Tibial nerve (tissue), 4 donors: ENCODE measurements around the gene TXNDC2. TPM values are rescaled to one million over a fixed set of nuclear protein-coding genes. Genes with fewer than 3 reads are reported as not detected.

Source experiments
- DNase-seq, 2 donors: peaks; one replicate each; pipeline ENCODE4 v3.0.0-alpha.2; 2019; ENCODE audit warnings: low spot score in 2 of 2
- H3K27ac ChIP-seq, 4 donors: fragments of 200-600 bp; sonication (generic) in 3 of 4; one replicate each; pipeline ENCODE4 v1.5.1; 2017 to 2019; ENCODE audit warnings: mild to moderate bottlenecking in 1 of 4
- H3K27me3 ChIP-seq, 2 donors: fragments of 200-600 bp; sonication (generic) in 1 of 2; one replicate each; pipeline versions ENCODE4 v1.5.1 to v1.6.0; 2017 to 2019
- H3K36me3 ChIP-seq, 3 donors: fragments of 200-600 bp; sonication (generic); one replicate each; pipeline ENCODE4 v1.5.1; 2018 to 2019
- H3K4me1 ChIP-seq, 4 donors: fragments of 200-600 bp; sonication (generic) in 3 of 4; one replicate each; pipeline ENCODE4 v1.5.1; 2017 to 2019
- H3K4me3 ChIP-seq, 4 donors: fragments of 200-600 bp; sonication (generic) in 3 of 4; one replicate each; pipeline ENCODE4 v1.5.1; 2017 to 2019; ENCODE audit warnings: mild to moderate bottlenecking in 1 of 4, moderate library complexity in 1 of 4
- H3K9me3 ChIP-seq, 4 donors: fragments of 200-600 bp; sonication (generic) in 3 of 4; one replicate each; pipeline ENCODE4 v1.5.1; 2017 to 2019
- CTCF ChIP-seq, 5 experiments: fragments of 200-600 bp in 3 of 5; fragments of 450-650 bp in 2 of 5; sonication (generic) in 3 of 5; IDR thresholded peaks; one replicate each; pipeline ENCODE4 v1.5.1; 2016 to 2019; ENCODE audit warnings: antibody characterized with exemption in 5 of 5, mild to moderate bottlenecking in 3 of 5, moderate library complexity in 2 of 5
- EP300 ChIP-seq, 2 donors: sonication (generic); formaldehyde crosslinking; IDR thresholded peaks; one replicate each; pipeline ENCODE4 v1.6.1; 2017; ENCODE audit warnings: antibody characterized with exemption in 2 of 2, mild to moderate bottlenecking in 1 of 2
- POLR2A ChIP-seq, 2 donors: fragments of 450-650 bp; IDR thresholded peaks; one replicate each; pipeline ENCODE4 v1.6.1; 2017; ENCODE audit warnings: antibody characterized with exemption in 2 of 2, mild to moderate bottlenecking in 2 of 2, moderate library complexity in 2 of 2
- WGBS, 2 donors: methylation state at CpG; one replicate each; pipeline ENCODE4 v1.1.5; 2018; 5-methylcytosine and 5-hydroxymethylcytosine counted together
- total RNA-seq, 4 donors: library from RNA; depleted of rRNA; stranded (reverse); fragments of >200 nt; gene quantifications; one replicate each; pipeline ENCODE4 v1.1.0, GENCODE V29; 2016

Gene TXNDC2
- total RNA-seq, 4 donors from 2014 or later: 0.20 TPM; not detected in 3

- Histone ChIP-seq H3K4me1 (peaks cover 0 to 24% (median 5%) of the 10 kb centered on the region in 4 donors), H3K27me3 (no peaks in the 10 kb centered on the region), H3K4me3 (no peak overlapping the region), H3K36me3 (no peaks in the 10 kb centered on the region), H3K27ac (no peak overlapping the region), H3K9me3 (no peaks in the 10 kb centered on the region)
- no peak for TF ChIP-seq CTCF (IDR thresholded peaks at IDR 0.05)
- TF ChIP-seq POLR2A (IDR thresholded peaks at IDR 0.05): no peak
- TF ChIP-seq EP300 (IDR thresholded peaks at IDR 0.05): no peak
- WGBS, 2 donors: 97 to 98% methylated on average over 6 of the region's 6 CpGs
- no peak for DNase-seq
These were observed 43.3 kb upstream of the TXNDC2 start for GRCh38 chr18:9842448-9842847.

- H3K27ac ChIP-seq: no peak overlapping the region
- H3K36me3 ChIP-seq: no peaks in the 10 kb centered on the region
- DNase-seq: no peak
- no peaks in the 10 kb centered on the region for H3K27me3 ChIP-seq
- no peaks in the 10 kb centered on the region for H3K9me3 ChIP-seq
- WGBS, 2 donors: 83 to 84% methylated on average over 3 of the region's 3 CpGs
- peaks cover 0 to 34% (median 5%) of the 10 kb centered on the region in 4 donors for H3K4me1 ChIP-seq
- no peak overlapping the region for H3K4me3 ChIP-seq
- TF ChIP-seq CTCF (IDR thresholded peaks at IDR 0.05) (no peak), EP300 (IDR thresholded peaks at IDR 0.05) (no peak), POLR2A (IDR thresholded peaks at IDR 0.05) (no peak)
These were observed 40.5 kb upstream of the TXNDC2 start for GRCh38 chr18:9845256-9845655.

DNA sequence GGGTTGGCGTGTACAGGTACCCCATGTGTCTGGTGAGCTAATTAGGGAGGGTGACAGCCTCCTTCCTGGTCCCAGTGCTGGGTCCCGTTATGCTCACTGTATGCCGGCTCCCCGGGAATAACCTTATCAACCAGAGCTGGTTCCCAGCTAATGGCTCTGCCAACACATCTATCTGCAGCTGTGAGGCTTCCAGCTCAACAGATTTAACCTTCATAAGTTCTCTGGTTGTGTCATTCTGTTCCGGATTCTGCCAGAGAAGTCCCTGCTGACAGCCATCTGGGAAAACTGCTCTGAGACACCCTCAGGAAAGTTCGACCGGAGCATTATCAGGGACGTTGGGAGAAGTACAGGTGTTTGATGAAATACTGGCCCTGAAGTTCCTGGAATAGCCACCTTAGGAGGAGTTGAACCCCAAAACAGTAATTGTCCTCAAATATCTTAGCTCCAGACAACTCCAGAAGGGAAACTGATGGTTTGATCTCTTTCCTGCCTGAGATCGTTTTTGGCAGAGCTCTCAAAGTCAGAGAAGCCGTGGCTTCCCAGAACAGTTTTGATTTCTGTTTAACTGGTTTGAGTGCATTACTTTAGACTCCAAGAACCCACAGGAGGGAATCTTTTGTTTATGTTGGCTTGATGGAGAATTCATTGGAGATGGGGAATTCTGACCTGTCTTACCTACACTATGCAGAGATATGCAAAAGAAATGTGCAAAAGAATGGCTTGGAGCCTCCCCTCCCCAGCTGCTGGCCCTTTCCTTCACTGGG lies 39.4 kb upstream of the TXNDC2 start:
- no peaks in the 10 kb centered on the region for H3K9me3 ChIP-seq
- peaks cover 0 to 39% (median 7%) of the 10 kb centered on the region in 4 donors for H3K4me1 ChIP-seq
- H3K36me3 ChIP-seq: no peaks in the 10 kb centered on the region
- H3K4me3 ChIP-seq: no peak overlapping the region
- no peaks in the 10 kb centered on the region for H3K27me3 ChIP-seq
- peak overlapping the region in 3 of 4 donors; percentile 26 to 59 (median 44) for H3K27ac ChIP-seq
- TF ChIP-seq CTCF (IDR thresholded peaks at IDR 0.05) (no peak), EP300 (IDR thresholded peaks at IDR 0.05) (no peak), POLR2A (IDR thresholded peaks at IDR 0.05) (no peak)
- 51 to 54% methylated on average over 10 of the region's 10 CpGs for WGBS, 2 donors
- no peak for DNase-seq

DNA sequence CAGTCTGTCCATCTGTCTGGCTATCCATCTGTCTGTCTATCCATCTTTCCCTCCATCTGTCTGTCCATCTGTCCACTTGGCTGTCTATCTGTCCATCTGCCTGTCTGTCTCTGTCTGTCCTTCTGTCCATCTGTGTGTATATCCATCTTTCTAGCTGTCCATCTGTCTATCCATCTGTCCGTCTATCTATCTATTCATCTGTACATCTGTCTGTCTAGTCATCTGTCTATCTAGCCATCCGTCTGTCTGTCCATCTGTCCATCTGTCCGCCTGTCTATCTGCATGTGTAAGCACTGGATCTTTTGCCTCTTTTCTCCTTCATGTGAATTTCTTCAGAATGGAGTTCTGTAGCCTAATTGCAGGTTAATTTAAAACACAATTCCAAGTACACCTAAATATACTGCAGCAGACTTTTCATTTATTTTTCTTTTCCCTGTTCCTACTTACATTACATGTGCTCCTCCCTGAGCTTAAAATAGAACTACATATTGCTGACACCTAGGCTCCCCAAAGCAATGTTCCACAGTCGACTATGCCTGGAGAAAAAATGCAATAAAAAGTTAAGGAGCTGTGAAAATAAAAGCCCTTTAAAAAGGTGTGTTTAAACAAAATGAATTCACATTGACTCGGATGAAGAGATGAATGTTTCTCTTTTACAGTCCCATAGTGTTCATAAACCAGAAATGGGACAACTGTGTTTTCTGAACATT lies 37.4 kb upstream of the TXNDC2 start:
- no peak overlapping the region for H3K27ac ChIP-seq
- H3K36me3 ChIP-seq: no peaks in the 10 kb centered on the region
- WGBS, 2 donors: 81 to 84% methylated on average over 5 of the region's 5 CpGs
- no peak for DNase-seq
- no peak for TF ChIP-seq POLR2A (IDR thresholded peaks at IDR 0.05)
- TF ChIP-seq EP300 (IDR thresholded peaks at IDR 0.05): no peak
- no peak for TF ChIP-seq CTCF (IDR thresholded peaks at IDR 0.05)
- H3K27me3 ChIP-seq: no peaks in the 10 kb centered on the region
- no peak overlapping the region for H3K4me3 ChIP-seq
- H3K4me1 ChIP-seq: peaks cover 0 to 35% (median 4%) of the 10 kb centered on the region in 4 donors
- no peaks in the 10 kb centered on the region for H3K9me3 ChIP-seq
